Measurements from ENCODE around the gene ZBTB17. TPM values are rescaled to one million over a fixed set of nuclear protein-coding genes. Genes with fewer than 3 reads are reported as not detected.

Gene ZBTB17
- total RNA-seq, 1 experiment from 2014 or later = 46.3 TPM

- no peak for DNase-seq (ENCODE audit: unreplicated experiment)
- Mint-ChIP-seq H3K4me3 (ENCODE audit: unreplicated experiment) (no peak overlapping the region), H3K9me3 (ENCODE audit: unreplicated experiment) (no peaks in the 10 kb centered on the region), H3K27me3 (ENCODE audit: insufficient read depth, unreplicated experiment) (no peaks in the 10 kb centered on the region), H3K4me1 (ENCODE audit: insufficient read depth, unreplicated experiment) (peaks cover 5% of the 10 kb centered on the region), H3K36me3 (ENCODE audit: insufficient read depth, unreplicated experiment) (peaks cover 84% of the 10 kb centered on the region), H3K27ac (ENCODE audit: low read depth, unreplicated experiment) (no peak overlapping the region)
- no peak for TF ChIP-seq CTCF (IDR thresholded peaks at IDR 0.05; ENCODE audit: unreplicated experiment)
- BruUV-seq (replicated peaks) = no TSS peak
- ChIA-PET POLR2A (interaction anchor here (0.6 to 1.7 kb wide), 4 partner anchors 10 to 115 kb away, joined by 3 to 7 read pairs (median 5); no protein-coding TSS in a partner anchor), CTCF (no interaction called here)
- intact Hi-C loops (cut with micrococcal nuclease) = no loop called here
Observed at GRCh38 chr1:15938628-15939161, 37.2 kb downstream of the ZBTB17 start.

GRCh38 chr1:15937706-15938168, 38.2 kb downstream of the ZBTB17 start:
- H3K27me3 Mint-ChIP-seq (ENCODE audit: insufficient read depth, unreplicated experiment) = no peaks in the 10 kb centered on the region
- TF ChIP-seq CTCF (IDR thresholded peaks at IDR 0.05; ENCODE audit: unreplicated experiment) = no peak
- ChIA-PET POLR2A (interaction anchor here (0.8 to 1.7 kb wide), 3 partner anchors 11 to 38 kb away, joined by 3 to 7 read pairs (median 6); partner anchors contain the start of gene ZBTB17), CTCF (interaction anchor here (0.6 to 1.1 kb wide), 3 partner anchors 119 to 143 kb away, joined by 4 to 7 read pairs (median 5); no protein-coding TSS in a partner anchor)
- peaks cover 5% of the 10 kb centered on the region for H3K4me1 Mint-ChIP-seq (ENCODE audit: insufficient read depth, unreplicated experiment)
- DNase-seq (ENCODE audit: unreplicated experiment) = peak; percentile 26
- no peak overlapping the region for H3K4me3 Mint-ChIP-seq (ENCODE audit: unreplicated experiment)
- H3K27ac Mint-ChIP-seq (ENCODE audit: low read depth, unreplicated experiment) = no peak overlapping the region
- intact Hi-C loops (cut with micrococcal nuclease) = no loop called here
- BruUV-seq (replicated peaks) = no TSS peak
- H3K36me3 Mint-ChIP-seq (ENCODE audit: insufficient read depth, unreplicated experiment) = peaks cover 94% of the 10 kb centered on the region
- H3K9me3 Mint-ChIP-seq (ENCODE audit: unreplicated experiment) = no peaks in the 10 kb centered on the region

GRCh38 chr1:15937146-15937545, 38.8 kb downstream of the ZBTB17 start:
- BruUV-seq (replicated peaks) = no TSS peak

More at GRCh38 chr1:15937146-15937545, 38.8 kb downstream of the ZBTB17 start:
- no peak overlapping the region for H3K4me3 Mint-ChIP-seq (ENCODE audit: unreplicated experiment)
- no peaks in the 10 kb centered on the region for H3K27me3 Mint-ChIP-seq (ENCODE audit: insufficient read depth, unreplicated experiment)
- CTCF ChIA-PET = interaction anchor here (0.7 to 1.4 kb wide), 3 partner anchors 12 to 143 kb away, joined by 4 to 7 read pairs (median 5); no protein-coding TSS in a partner anchor
- peaks cover 98% of the 10 kb centered on the region for H3K36me3 Mint-ChIP-seq (ENCODE audit: insufficient read depth, unreplicated experiment)
- TF ChIP-seq CTCF (IDR thresholded peaks at IDR 0.05; ENCODE audit: unreplicated experiment) = no peak
- H3K27ac Mint-ChIP-seq (ENCODE audit: low read depth, unreplicated experiment) = no peak overlapping the region
- no peaks in the 10 kb centered on the region for H3K9me3 Mint-ChIP-seq (ENCODE audit: unreplicated experiment)
- DNase-seq (ENCODE audit: unreplicated experiment) = no peak
- POLR2A ChIA-PET = interaction anchor here (0.8 to 1.7 kb wide), 5 partner anchors 12 to 140 kb away, joined by 3 to 7 read pairs (median 4); partner anchors contain the start of gene ZBTB17
- peaks cover 5% of the 10 kb centered on the region for H3K4me1 Mint-ChIP-seq (ENCODE audit: insufficient read depth, unreplicated experiment)
- intact Hi-C loops (cut with micrococcal nuclease) = no loop called here
